ENCODE data around the gene KCNA3. TPM values are rescaled to one million over a fixed set of nuclear protein-coding genes. Genes with fewer than 3 reads are reported as not detected.

KCNA3 gene
- total and polyA plus RNA-seq, 2 experiments from 2014 or later: 0.43 TPM; not detected in 1

DNA sequence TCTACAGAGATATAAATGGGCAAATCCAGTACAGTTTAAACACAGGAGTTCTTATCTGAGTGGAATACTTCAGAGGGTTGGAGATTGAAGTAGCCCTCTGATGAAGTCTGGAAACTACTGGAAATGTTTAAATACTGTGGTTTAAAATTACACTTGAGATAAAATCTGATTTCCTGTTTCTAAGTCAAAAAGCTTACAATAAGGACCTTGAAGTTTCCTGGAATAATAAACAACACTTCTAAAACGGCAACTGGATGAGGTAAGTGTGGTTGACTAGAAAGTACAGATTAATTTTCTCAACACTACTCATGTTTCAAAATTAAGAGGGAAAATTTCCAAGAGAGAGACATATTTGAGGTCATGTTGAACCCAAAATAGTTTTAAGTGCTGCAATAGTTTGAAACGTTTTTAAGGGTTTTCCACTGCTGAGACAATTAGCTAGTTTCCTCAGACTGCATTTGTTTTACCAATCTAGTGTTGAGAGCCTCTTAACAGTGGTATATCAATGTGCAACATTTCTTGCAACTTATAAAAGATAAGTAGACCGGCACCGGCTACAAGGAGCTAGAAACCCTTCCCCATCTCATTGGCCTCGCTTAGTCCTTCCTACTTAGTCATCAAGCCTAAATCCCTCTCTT lies 27.4 kb downstream of the KCNA3 start:
- TF ChIP-seq CTCF (IDR thresholded peaks at IDR 0.05; ENCODE audit: poor library complexity) (no peak), EZH2phosphoT487 (IDR thresholded peaks at IDR 0.05; ENCODE audit: low read depth, severe bottlenecking, unreplicated experiment) (no peak), EZH2 (IDR thresholded peaks at IDR 0.05; ENCODE audit: borderline replicate concordance) (no peak)
- Histone ChIP-seq H3K4me3 (no peak overlapping the region), H2AFZ (no peak overlapping the region), H3K4me2 (no peak overlapping the region), H3K9me3 (ENCODE audit: low read depth) (no peaks in the 10 kb centered on the region), H3K27ac (peak overlapping the region; percentile 24), H3K9me2 (replicated peaks; ENCODE audit: insufficient read depth) (no peaks in the 10 kb centered on the region), H3K79me2 (no peaks in the 10 kb centered on the region), H3K36me3 (replicated peaks; ENCODE audit: insufficient read depth, low read depth) (no peaks in the 10 kb centered on the region), H4K20me1 (ENCODE audit: insufficient read depth, poor library complexity, severe bottlenecking) (no peaks in the 10 kb centered on the region), H3K4me1 (ENCODE audit: insufficient read depth) (no peaks in the 10 kb centered on the region), H3K27me3 (peaks cover 19% of the 10 kb centered on the region)
- WGBS (ENCODE audit: low lambda C conversion rate, missing lambda C conversion rate): 55% methylated on average over 5 of the region's 5 CpGs
- DNase-seq (ENCODE audit: low spot score): no peak

DNA sequence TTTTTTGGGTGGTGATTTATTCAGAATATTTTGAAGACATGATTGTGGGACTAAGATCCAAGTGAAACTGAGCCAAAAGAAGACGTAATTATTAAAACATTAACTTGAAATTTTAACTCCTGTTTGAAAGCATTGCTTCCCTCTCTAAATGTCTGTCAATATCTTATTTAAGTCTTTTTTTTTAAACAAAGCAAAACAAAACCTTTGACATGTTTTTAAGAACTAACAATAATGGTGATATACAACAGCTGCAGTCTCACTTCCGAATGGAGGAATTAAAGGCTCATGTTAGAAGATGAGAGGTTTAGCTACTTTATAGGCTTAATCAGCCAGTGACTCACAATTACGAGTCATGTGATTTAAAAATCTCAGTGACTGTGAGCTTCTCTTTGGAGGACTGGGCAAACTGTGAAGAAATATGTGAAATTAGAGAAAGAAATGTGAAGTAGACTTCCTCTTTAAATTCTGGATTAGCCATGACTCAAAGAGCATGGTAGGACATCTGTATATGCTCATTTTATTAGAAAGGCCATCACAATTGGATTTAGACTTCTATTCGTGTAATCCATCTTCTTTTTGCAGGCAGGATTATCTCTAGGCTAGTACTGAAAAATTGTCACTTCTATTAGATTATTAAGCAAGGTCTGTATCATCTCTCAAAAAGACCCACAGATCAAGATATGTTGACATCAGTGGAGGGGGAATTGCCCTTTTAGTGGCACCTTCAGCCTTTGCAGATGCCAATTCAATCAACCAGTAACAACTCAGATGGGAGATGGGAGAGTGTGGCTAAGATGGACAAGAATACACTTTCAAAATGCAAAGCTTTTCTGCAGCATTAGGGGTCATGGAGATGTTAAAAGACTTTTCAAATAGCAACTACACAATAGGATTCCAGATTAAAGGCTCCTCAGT lies 28.7 kb downstream of the KCNA3 start:
- WGBS (ENCODE audit: low lambda C conversion rate, missing lambda C conversion rate): 67% methylated on average over 4 of the region's 4 CpGs
- Histone ChIP-seq H3K4me3 (no peak overlapping the region), H2AFZ (no peak overlapping the region), H3K27ac (no peak overlapping the region), H3K4me1 (ENCODE audit: insufficient read depth) (no peaks in the 10 kb centered on the region), H3K79me2 (no peaks in the 10 kb centered on the region), H4K20me1 (ENCODE audit: insufficient read depth, poor library complexity, severe bottlenecking) (no peaks in the 10 kb centered on the region), H3K27me3 (peaks cover 22% of the 10 kb centered on the region), H3K9me3 (ENCODE audit: low read depth) (no peaks in the 10 kb centered on the region), H3K4me2 (no peak overlapping the region), H3K9me2 (replicated peaks; ENCODE audit: insufficient read depth) (no peaks in the 10 kb centered on the region), H3K36me3 (replicated peaks; ENCODE audit: insufficient read depth, low read depth) (no peaks in the 10 kb centered on the region)
- no peak for DNase-seq (ENCODE audit: low spot score)
- TF ChIP-seq CTCF (IDR thresholded peaks at IDR 0.05; ENCODE audit: poor library complexity): no peak

GRCh38 chr1:110645211-110645610 lies 29.5 kb downstream of the KCNA3 start:
- no peak for DNase-seq (ENCODE audit: low spot score)
- H3K4me3 ChIP-seq: no peak overlapping the region
- H3K79me2 ChIP-seq: no peaks in the 10 kb centered on the region
- H3K27me3 ChIP-seq: peaks cover 20% of the 10 kb centered on the region
- H3K9me2 ChIP-seq (replicated peaks; ENCODE audit: insufficient read depth): no peaks in the 10 kb centered on the region
- H3K27ac ChIP-seq: no peak overlapping the region
- no peaks in the 10 kb centered on the region for H3K4me1 ChIP-seq (ENCODE audit: insufficient read depth)
- H3K4me2 ChIP-seq: no peak overlapping the region
- no peaks in the 10 kb centered on the region for H3K9me3 ChIP-seq (ENCODE audit: low read depth)
- no peaks in the 10 kb centered on the region for H3K36me3 ChIP-seq (replicated peaks; ENCODE audit: insufficient read depth, low read depth)
- H2AFZ ChIP-seq: no peak overlapping the region
- TF ChIP-seq CTCF (IDR thresholded peaks at IDR 0.05; ENCODE audit: poor library complexity): no peak
- no peak for TF ChIP-seq EZH2phosphoT487 (IDR thresholded peaks at IDR 0.05; ENCODE audit: low read depth, severe bottlenecking, unreplicated experiment)
- TF ChIP-seq EZH2 (IDR thresholded peaks at IDR 0.05; ENCODE audit: borderline replicate concordance): no peak
- no peaks in the 10 kb centered on the region for H4K20me1 ChIP-seq (ENCODE audit: insufficient read depth, poor library complexity, severe bottlenecking)

All from hepatocyte (in vitro differentiated cells).